Uterus (tissue), 2 donors: Measurements from ENCODE around the gene CPPED1.

Experiments
- POLR2A ChIP-seq, 2 donors: fragments of 450-650 bp; IDR thresholded peaks; one replicate each; pipeline ENCODE4 v1.6.1; 2016; ENCODE audit warnings: antibody characterized with exemption in 2 of 2, mild to moderate bottlenecking in 1 of 2, moderate library complexity in 1 of 2
- TF ChIP-seq, protein P1 (sequence below), 4 experiments: fragments of 200-600 bp in 2 of 4; fragments of 450-650 bp in 2 of 4; sonication (generic) in 2 of 4; IDR thresholded peaks; one replicate each; pipeline ENCODE4 v1.5.1; 2016 to 2019; ENCODE audit warnings: antibody characterized with exemption in 4 of 4, mild to moderate bottlenecking in 2 of 4, moderate library complexity in 1 of 4

DNA sequence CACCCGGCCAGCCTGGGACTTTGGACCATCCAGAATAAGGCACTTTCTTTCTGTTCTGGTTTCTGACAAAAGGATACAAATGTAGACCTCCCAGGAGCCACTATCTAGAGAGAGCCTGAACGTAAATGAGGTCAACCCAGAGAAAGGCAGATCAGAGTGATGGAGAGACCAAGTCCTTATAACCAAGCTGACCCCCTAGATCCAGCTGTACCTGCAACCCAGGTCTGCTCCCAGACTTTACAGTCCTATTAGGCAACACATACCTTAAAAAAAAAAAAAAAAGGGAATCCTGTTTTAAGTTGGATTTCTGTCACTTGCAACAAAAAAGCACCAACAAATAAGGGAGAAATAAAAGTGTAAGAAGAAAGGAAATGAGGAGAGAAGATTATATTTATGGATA lies 23.2 kb downstream of the CPPED1 start:
- TF ChIP-seq, protein P1, sequence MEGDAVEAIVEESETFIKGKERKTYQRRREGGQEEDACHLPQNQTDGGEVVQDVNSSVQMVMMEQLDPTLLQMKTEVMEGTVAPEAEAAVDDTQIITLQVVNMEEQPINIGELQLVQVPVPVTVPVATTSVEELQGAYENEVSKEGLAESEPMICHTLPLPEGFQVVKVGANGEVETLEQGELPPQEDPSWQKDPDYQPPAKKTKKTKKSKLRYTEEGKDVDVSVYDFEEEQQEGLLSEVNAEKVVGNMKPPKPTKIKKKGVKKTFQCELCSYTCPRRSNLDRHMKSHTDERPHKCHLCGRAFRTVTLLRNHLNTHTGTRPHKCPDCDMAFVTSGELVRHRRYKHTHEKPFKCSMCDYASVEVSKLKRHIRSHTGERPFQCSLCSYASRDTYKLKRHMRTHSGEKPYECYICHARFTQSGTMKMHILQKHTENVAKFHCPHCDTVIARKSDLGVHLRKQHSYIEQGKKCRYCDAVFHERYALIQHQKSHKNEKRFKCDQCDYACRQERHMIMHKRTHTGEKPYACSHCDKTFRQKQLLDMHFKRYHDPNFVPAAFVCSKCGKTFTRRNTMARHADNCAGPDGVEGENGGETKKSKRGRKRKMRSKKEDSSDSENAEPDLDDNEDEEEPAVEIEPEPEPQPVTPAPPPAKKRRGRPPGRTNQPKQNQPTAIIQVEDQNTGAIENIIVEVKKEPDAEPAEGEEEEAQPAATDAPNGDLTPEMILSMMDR (IDR thresholded peaks at IDR 0.05), result no peak
- no peak for TF ChIP-seq POLR2A (IDR thresholded peaks at IDR 0.05)
